HG03196 (cell line): ENCODE results near the gene CRYBG3.
"Not testable (repeated sequence)": the region's sequence is repeated elsewhere in the genome, so short reads cannot be mapped to it uniquely, and the experiment has no call there.

Experiments used
- ATAC-seq: cut with Tn5 transposase; IDR thresholded peaks from one replicate; pipeline ENCODE4 v1.9.1; 2021; ENCODE audit not compliant: unreplicated experiment

The CRYBG3 gene

DNA sequence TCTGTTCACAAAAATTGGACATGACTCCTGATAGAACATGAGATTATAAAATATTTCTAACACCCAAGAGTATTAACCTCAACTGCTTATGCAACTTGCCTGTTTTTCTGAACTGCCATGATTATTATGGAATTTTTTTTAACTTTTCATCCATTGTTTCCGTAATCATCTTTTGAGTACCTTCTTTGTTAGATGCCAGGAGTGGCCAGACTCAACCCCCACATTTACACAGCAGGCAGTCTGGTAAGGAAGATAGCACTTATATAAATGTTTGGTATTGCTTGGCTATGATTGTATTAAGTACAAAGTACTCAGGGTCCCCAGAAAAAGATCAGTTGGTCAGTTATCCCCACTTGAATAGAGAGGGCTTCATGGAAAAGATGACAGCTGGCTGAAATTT is 74.3 kb downstream of the CRYBG3 start:
- no peak for ATAC-seq

GRCh38 chr3:97896547-97896946 is 74.7 kb downstream of the CRYBG3 start:
- ATAC-seq = no peak

GRCh38 chr3:97899331-97899730 is 77.5 kb downstream of the CRYBG3 start:
- no peak for ATAC-seq

- ATAC-seq = no peak
Measured at GRCh38 chr3:97901313-97902248, 79.8 kb downstream of the CRYBG3 start.

DNA sequence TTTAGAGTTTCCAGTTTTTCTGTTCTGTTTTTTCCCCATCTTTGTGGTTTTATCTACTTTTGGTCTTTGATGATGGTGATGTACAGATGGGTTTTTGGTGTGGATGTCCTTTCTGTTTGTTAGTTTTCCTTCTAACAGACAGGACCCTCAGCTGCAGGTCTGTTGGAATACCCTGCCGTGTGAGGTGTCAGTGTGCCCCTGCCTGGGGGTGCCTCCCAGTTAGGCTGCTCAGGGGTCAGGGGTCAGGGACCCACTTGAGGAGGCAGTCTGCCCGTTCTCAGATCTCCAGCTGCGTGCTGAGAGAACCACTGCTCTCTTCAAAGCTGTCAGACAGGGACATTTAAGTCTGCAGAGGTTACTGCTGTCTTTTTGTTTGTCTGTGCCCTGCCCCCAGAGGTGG is 88.0 kb downstream of the CRYBG3 start:
- not testable (repeated sequence) for ATAC-seq

DNA sequence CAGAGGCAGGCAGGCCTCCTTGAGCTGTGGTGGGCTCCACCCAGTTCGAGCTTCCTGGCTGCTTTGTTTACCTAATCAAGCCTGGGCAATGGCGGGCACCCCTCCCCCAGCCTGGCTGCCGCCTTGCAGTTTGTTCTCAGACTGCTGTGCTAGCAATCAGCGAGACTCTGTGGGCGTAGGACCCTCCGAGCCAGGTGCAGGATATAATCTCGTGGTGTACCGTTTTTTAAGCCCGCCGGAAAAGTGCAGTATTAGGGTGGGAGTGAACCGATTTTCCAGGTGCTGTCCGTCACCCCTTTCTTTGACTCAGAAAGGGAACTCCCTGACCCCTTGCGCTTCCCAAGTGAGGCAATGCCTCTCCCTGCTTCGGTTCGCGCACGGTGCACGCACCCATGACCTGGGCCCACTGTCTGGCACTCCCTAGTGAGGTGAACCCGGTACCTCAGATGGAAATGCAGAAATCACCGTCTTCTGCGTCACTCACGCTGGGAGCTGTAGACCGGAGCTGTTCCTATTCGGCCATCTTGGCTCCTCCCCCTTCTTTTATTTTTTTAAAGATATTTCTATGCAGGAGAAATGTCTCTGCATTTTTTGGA is 88.5 kb downstream of the CRYBG3 start:
- not testable (repeated sequence) for ATAC-seq

DNA sequence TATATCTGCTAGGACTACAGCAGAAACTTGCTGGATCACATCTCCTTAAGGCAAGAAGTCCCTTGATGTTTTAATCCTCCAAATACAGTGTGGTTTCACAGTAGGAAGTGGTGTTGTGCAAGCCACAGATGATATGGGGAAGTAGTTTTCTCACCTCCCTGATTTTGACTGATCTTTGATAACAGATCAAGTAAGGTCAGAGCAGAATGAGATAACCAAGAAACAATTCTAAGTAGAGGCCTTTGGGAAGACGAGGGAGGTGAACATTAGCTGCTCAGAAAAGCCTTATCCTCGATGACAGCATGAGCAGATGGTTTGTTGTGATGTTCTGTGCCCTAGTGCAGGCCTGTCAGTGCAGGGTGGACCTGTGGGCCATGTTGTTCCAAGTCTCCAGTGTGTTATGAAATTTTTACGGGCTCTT is 89.1 kb downstream of the CRYBG3 start:
- no peak for ATAC-seq

GRCh38 chr3:97911459-97911858 is 89.6 kb downstream of the CRYBG3 start:
- no peak for ATAC-seq

GRCh38 chr3:97914388-97914787 is 92.6 kb downstream of the CRYBG3 start:
- ATAC-seq = no peak

GRCh38 chr3:97916576-97916975 is 94.8 kb downstream of the CRYBG3 start:
- no peak for ATAC-seq

DNA sequence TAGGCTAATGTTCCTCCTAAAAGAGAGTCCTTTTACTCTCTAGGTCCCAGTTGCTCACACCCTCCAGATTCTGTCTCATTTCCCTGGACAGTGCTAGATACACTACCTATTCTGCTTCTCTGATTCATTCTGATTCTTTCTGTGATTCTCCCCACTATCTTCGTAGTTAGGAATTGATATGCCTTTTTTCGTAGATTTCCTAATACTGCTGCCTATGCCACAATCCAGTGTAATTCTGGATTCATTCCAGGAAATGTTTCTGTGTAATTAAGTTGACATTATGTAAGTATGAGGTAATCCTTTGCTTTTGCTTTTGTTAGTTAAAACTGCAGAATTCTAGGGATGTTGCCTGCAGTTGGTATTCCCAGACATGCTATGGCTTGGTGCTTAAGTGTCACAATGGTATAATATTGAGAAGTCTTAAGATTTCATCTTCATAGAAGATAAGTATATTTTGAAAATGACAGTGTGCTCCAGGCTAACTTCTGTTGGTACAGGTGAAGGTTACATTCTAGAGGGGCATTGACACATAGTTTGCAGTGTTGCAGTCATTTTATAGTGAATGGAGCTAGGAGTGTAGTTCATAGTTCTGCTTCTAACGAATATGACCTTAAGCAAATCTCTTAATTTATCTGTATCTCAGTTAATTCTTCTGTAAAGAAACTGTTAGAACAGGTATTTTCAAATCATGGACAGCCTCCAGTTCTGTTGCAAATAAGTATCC is 96.2 kb downstream of the CRYBG3 start:
- no peak for ATAC-seq

- ATAC-seq = no peak
Measured at GRCh38 chr3:97927704-97928103, 105.9 kb downstream of the CRYBG3 start.

DNA sequence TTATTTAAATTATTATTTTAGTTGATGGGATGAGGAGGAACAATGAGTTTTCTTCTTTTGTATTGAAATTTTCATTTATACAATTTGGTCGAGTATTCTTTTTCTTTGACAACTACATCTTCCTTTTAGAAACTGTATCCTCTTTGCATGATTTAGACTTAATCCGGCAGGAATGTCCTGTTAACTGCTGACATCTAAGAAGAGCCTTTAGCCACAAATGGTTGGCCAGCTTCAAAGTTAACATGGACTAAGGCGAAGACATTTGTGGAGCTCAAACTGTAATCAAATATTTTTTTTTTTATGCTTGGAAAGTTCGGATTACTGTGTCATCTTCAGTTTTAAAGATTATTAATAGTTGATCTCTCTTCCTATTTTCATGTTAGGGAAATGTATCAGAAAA is 107.2 kb downstream of the CRYBG3 start:
- no peak for ATAC-seq

DNA sequence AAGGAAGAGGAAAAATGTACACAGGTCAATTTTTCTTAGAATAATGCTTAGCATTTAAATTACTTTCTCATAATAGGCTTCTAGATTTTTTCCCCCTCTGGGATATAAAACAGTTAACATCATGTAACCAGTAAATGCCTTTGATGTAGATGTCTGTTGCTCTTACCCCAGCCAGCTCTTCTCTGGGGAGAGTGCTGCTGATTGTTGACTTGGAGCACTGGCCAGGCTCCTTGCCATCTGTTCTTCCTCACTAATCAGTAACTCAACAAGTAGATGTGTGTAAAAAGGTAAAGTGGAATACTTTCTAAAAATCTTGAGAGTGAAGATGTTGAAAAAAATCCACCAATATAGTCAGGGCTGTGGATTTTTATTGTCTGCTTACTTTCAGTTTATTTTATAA is 108.2 kb downstream of the CRYBG3 start:
- no peak for ATAC-seq

GRCh38 chr3:97931218-97931617 is 109.4 kb downstream of the CRYBG3 start:
- no peak for ATAC-seq

GRCh38 chr3:97932387-97932801 is 110.6 kb downstream of the CRYBG3 start:
- ATAC-seq = no peak

DNA sequence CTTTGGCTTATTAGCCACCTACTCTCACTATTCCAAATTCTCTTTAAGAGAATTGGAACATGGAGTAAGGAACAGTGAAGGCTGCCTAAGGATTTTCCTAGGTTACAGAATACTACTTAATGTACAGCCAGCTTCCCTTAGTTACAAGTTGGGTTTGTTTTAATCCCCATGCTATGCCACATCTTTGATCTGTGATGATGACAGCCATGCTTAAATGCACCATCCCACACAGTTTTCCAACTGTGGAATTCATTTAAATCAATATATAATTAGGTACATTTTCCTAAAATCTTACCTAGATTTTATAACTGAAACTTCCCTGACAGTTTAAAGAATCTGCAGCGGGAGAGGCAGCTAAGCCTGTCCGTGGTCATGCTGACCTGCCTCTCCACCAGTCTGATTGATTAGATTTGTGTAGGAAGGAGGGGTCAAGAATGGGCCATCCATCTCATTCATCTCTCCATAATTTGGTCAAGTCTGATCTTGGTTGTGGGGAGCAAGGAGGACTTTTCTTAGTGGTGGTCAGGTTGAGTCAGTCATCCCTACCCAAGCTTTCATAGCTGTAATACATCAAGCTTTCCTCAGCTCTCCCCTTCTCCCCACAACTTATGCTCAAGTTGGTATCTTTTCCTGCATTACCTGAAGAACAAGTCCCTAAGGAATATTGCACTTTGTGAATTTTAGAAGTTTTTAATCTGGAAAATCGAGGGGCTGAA is 113.3 kb downstream of the CRYBG3 start:
- ATAC-seq = no peak

DNA sequence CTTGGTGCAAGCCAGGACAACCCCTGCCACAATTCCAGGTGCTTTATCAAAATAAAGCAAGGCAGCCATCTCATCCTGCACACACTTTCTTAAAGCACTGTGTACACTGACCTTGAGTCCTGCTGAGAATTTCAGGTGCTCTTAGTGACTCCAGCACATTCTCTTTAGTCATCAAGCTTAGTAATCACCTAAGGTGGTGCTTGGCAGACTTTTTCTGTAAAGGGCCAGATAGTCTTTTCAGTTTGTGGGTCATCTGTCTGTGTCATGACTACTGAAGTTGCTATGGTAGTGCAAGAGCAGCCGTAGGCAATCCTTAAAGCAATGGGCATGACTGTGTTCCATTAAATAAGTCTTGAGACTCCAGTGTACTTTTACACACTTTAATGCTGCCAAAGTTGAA is 114.0 kb downstream of the CRYBG3 start:
- no peak for ATAC-seq

GRCh38 chr3:97937205-97937604 is 115.4 kb downstream of the CRYBG3 start:
- no peak for ATAC-seq

GRCh38 chr3:97938444-97938843 is 116.6 kb downstream of the CRYBG3 start:
- ATAC-seq = no peak

- ATAC-seq = no peak
Measured at GRCh38 chr3:97939401-97939800, 117.6 kb downstream of the CRYBG3 start.
